ENCODE measurements around the gene PLEK2.

PLEK2 gene

DNA sequence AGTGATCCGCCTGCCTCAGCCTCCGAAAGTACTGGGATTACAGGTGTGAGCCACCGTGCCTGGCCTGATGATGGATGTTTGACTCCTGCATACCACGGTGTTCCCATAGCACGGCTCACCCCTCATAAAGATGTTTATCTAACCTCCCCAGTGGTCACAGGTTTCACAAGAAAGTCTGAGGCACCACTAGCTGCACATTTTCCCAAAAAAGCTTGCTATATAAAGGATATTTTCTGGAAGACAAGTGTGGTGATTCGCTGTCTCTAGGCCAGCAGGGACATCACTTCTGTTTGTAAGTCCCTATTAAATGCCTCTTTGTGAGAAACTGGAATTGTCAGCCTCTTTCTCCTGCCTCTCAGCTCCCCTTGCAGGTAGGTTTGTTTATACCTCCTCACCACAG, 18.3 kb downstream of the PLEK2 start:
- no peak overlapping the region for H3K4me3 ChIP-seq (ENCODE audit: low read depth, low read length)
- peak; percentile 54 for DNase-seq (ENCODE audit: low read depth)
- TF ChIP-seq, protein P1, sequence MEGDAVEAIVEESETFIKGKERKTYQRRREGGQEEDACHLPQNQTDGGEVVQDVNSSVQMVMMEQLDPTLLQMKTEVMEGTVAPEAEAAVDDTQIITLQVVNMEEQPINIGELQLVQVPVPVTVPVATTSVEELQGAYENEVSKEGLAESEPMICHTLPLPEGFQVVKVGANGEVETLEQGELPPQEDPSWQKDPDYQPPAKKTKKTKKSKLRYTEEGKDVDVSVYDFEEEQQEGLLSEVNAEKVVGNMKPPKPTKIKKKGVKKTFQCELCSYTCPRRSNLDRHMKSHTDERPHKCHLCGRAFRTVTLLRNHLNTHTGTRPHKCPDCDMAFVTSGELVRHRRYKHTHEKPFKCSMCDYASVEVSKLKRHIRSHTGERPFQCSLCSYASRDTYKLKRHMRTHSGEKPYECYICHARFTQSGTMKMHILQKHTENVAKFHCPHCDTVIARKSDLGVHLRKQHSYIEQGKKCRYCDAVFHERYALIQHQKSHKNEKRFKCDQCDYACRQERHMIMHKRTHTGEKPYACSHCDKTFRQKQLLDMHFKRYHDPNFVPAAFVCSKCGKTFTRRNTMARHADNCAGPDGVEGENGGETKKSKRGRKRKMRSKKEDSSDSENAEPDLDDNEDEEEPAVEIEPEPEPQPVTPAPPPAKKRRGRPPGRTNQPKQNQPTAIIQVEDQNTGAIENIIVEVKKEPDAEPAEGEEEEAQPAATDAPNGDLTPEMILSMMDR (IDR thresholded peaks at IDR 0.05; ENCODE audit: control insufficient read depth, extremely low read depth, insufficient read depth): no peak

DNA sequence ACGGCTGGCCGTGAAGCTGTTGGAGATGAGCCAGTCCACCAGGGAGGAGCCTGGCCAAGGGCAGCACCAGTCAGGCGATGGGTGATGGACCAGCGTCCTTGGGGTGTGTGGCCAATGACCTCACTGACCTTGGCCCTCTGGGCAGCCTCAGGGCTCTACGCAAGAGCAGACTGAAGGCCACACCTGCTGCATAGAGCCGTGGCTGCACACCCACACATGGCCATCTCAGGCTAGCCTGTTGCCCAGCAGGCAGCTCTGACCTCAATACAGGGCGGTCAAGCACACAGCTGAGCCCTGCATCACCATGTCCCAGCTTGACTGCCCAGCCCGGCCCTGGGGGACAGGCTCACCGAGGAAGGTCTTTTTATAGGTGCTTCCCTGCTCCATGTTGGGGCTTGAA, 19.2 kb downstream of the PLEK2 start:
- no peak overlapping the region for H3K4me3 ChIP-seq (ENCODE audit: low read depth, low read length)
- TF ChIP-seq, protein P1 (IDR thresholded peaks at IDR 0.05; ENCODE audit: control insufficient read depth, extremely low read depth, insufficient read depth): no peak
- no peak for DNase-seq (ENCODE audit: low read depth)

DNA sequence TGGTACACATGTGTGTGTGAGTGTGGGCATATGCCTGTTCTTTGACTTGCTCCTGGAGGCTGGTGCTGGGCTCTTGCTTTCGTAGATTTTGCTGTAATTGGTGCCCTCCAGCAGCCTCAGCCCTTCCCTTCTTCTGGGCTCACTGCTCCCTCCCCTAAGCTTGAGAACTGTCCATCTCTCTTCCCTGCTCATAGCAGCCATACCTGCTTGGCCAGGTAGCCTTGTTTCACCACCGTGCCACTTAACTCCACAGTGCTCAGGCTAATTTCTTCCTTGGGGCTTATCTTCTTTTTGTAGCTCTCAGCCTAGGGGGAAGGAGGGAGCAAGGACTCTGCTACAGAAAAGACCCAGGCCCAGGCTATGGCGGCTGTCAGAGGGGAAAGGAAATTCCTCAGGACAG, 19.8 kb downstream of the PLEK2 start:
- DNase-seq (ENCODE audit: low read depth): peak; percentile 21
- H3K4me3 ChIP-seq (ENCODE audit: low read depth, low read length): no peak overlapping the region
- TF ChIP-seq, protein P1 (IDR thresholded peaks at IDR 0.05; ENCODE audit: control insufficient read depth, extremely low read depth, insufficient read depth): no peak

DNA sequence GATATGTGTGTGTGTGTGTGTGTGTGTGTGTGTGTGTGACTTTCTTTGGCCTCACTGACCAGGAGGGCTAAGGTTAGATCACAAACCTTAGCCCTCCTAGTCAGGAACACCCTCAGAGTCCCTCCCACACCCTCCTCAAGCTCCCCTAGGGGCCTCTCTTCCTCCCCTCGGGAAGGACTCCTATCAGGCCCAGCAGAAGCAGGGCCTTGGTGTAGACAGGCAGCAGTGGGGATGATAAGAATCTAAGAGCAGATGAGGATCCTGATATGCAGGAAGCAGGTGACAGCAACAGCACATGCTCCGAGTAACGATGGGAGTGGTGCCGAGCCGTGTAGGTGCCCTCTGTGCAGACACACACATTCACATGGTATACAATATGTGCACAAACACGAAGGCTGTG, 20.7 kb downstream of the PLEK2 start:
- no peak overlapping the region for H3K4me3 ChIP-seq (ENCODE audit: low read depth, low read length)
- TF ChIP-seq, protein P1 (IDR thresholded peaks at IDR 0.05; ENCODE audit: control insufficient read depth, extremely low read depth, insufficient read depth): no peak
- DNase-seq (ENCODE audit: low read depth): no peak

DNA sequence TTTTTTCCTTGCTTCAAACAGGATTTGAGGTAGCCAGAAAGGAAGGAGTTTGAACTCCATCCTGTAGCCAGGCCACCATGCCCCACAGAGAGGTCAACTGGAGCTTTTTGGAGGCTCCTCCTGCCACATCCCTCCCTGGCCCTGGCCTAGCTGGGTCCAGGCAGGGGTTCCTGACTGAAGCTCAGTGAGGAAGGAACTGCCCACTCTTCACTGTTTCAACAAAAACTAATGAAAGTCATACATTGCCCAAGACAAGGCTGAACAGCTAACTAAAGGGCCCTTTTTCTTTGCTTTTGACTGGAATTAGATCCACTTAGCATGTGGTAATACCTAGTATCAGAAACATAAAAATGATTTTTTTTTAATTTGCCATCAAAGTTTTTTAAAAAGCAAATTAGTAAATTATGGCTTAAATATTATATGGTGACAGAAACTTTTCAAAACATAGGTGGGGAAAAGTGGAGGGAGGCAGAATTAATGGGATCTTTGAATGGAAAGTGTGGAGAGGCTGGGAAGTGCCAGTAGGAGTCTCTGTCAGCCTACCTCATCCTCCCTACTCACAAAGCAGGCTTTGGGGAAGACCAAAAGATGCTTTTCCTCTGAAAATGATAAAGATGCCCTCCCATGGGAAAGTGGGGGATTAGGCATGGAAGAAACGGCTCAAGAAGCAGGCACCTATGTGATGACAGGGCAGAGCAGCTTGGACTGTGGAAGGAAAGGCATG, 22.0 kb downstream of the PLEK2 start:
- TF ChIP-seq, protein P1 (IDR thresholded peaks at IDR 0.05; ENCODE audit: control insufficient read depth, extremely low read depth, insufficient read depth): no peak
- no peak for DNase-seq (ENCODE audit: low read depth)
- no peak overlapping the region for H3K4me3 ChIP-seq (ENCODE audit: low read depth, low read length)

DNA sequence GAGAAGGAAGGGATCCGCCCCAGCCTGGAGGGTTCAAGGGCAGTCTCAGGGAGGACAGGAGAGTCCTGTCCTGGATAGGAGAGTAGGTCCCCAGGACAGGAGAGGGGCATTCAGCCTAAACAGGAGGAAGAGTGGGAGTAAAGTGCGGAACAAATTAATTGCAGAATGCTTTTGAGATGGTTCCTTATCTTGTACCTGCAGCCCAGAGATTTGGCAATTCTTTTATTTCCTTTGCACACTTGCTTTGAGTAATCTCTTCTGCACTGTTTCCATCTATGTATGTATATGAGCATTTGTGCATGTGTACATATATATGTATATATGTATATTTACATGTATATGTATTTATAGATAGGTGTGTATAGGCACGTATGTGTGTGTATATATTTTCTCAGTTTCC, 22.7 kb downstream of the PLEK2 start:
- no peak overlapping the region for H3K4me3 ChIP-seq (ENCODE audit: low read depth, low read length)
- DNase-seq (ENCODE audit: low read depth): no peak
- TF ChIP-seq, protein P1 (IDR thresholded peaks at IDR 0.05; ENCODE audit: control insufficient read depth, extremely low read depth, insufficient read depth): no peak

DNA sequence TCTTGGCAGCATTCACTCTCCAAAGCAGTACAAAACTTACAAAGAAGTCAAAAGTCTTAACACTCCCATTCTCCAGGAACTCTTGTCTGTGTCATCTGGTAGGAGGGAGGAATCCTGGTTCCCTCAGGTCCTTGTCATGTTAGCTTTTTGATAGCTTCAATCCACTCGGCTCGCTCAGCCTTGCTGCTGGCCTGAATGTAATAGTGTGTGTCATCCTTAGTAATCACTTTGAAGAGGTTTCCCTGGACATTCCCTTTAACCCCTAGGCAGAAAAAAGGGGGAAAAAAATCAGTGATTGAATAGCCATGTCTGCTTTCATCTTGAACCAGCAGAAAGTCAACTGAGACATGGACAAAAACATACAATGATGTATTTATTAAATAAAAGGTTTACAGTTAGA, 24.8 kb downstream of the PLEK2 start:
- no peak for DNase-seq (ENCODE audit: low read depth)
- no peak overlapping the region for H3K4me3 ChIP-seq (ENCODE audit: low read depth, low read length)

More for the DNA sequence above, 24.8 kb downstream of the PLEK2 start:
- TF ChIP-seq, protein P1 (IDR thresholded peaks at IDR 0.05; ENCODE audit: control insufficient read depth, extremely low read depth, insufficient read depth): no peak

Measured in LNCaP clone FGC (cell line).